ENCODE measurements around the gene TNFAIP3.

GRCh38 chr6:137878029-137878428 lies 11.0 kb downstream of the TNFAIP3 start:
- TF ChIP-seq CTCF (IDR thresholded peaks at IDR 0.05; ENCODE audit: insufficient read depth, low read depth, low read length): no peak
- no peak for TF ChIP-seq EZH2 (IDR thresholded peaks at IDR 0.05; ENCODE audit: insufficient read depth, low read length)

Data from astrocyte (in vitro differentiated cells and primary cell).